ENCODE data around the gene MPC2. TPM values are rescaled to one million over a fixed set of nuclear protein-coding genes. Genes with fewer than 3 reads are reported as not detected.

The MPC2 gene
- total RNA-seq, 1 experiment from 2014 or later, result 56.2 TPM

- DNase-seq (ENCODE audit: low spot score), result no peak
- no peak overlapping the region for H3K27ac ChIP-seq (ENCODE audit: low read depth, low read length, poor library complexity, severe bottlenecking)
- CTCF ChIA-PET, result no interaction called here
- H3K27me3 ChIP-seq (replicated peaks; ENCODE audit: insufficient read depth, low read depth, low read length, poor library complexity), result no peaks in the 10 kb centered on the region
- H3K9me3 ChIP-seq (ENCODE audit: low read depth, low read length, poor library complexity, severe bottlenecking), result no peaks in the 10 kb centered on the region
- BruUV-seq (replicated peaks), result no TSS peak
- H3K4me3 ChIP-seq (ENCODE audit: low read depth, low read length, poor library complexity, severe bottlenecking), result no peak overlapping the region
- no peaks in the 10 kb centered on the region for H3K4me1 ChIP-seq (ENCODE audit: insufficient read depth, low read length, poor library complexity, severe bottlenecking)
- TF ChIP-seq EZH2 (IDR thresholded peaks at IDR 0.05; ENCODE audit: borderline replicate concordance, low read depth, low read length, poor library complexity, severe bottlenecking) (no peak), CTCF (conservative IDR thresholded peaks at IDR 0.05; ENCODE audit: low read depth, low read length) (no peak)
- intact Hi-C loops (cut with micrococcal nuclease; ENCODE audit: unreplicated experiment), result no loop called here
- no peaks in the 10 kb centered on the region for H3K36me3 ChIP-seq (ENCODE audit: insufficient read depth, low read length, poor library complexity, severe bottlenecking)
- POLR2A ChIA-PET (ENCODE audit: low non-redundant PET), result no interaction called here
Observed at GRCh38 chr1:167964646-167965045, 27.8 kb upstream of the MPC2 start.

GRCh38 chr1:167957710-167958109 lies 20.8 kb upstream of the MPC2 start:
- Histone ChIP-seq H3K4me1 (ENCODE audit: insufficient read depth, low read length, poor library complexity, severe bottlenecking) (no peaks in the 10 kb centered on the region), H3K9me3 (ENCODE audit: low read depth, low read length, poor library complexity, severe bottlenecking) (no peaks in the 10 kb centered on the region), H3K4me3 (ENCODE audit: low read depth, low read length, poor library complexity, severe bottlenecking) (no peak overlapping the region), H3K27ac (ENCODE audit: low read depth, low read length, poor library complexity, severe bottlenecking) (no peak overlapping the region), H3K27me3 (replicated peaks; ENCODE audit: insufficient read depth, low read depth, low read length, poor library complexity) (no peaks in the 10 kb centered on the region), H3K36me3 (ENCODE audit: insufficient read depth, low read length, poor library complexity, severe bottlenecking) (peaks cover 11% of the 10 kb centered on the region)
- ChIA-PET CTCF (no interaction called here), POLR2A (ENCODE audit: low non-redundant PET) (no interaction called here)
- no peak for DNase-seq (ENCODE audit: low spot score)
- BruUV-seq (replicated peaks), result no TSS peak
- intact Hi-C loops (cut with micrococcal nuclease; ENCODE audit: unreplicated experiment), result no loop called here
- TF ChIP-seq EZH2 (IDR thresholded peaks at IDR 0.05; ENCODE audit: borderline replicate concordance, low read depth, low read length, poor library complexity, severe bottlenecking) (no peak), CTCF (conservative IDR thresholded peaks at IDR 0.05; ENCODE audit: low read depth, low read length) (no peak)

GRCh38 chr1:167955915-167956314 lies 19.0 kb upstream of the MPC2 start:
- TF ChIP-seq CTCF (conservative IDR thresholded peaks at IDR 0.05; ENCODE audit: low read depth, low read length), result no peak
- no peak for TF ChIP-seq EZH2 (IDR thresholded peaks at IDR 0.05; ENCODE audit: borderline replicate concordance, low read depth, low read length, poor library complexity, severe bottlenecking)
- POLR2A ChIA-PET (ENCODE audit: low non-redundant PET), result no interaction called here
- H3K4me3 ChIP-seq (ENCODE audit: low read depth, low read length, poor library complexity, severe bottlenecking), result no peak overlapping the region
- peaks cover 11% of the 10 kb centered on the region for H3K36me3 ChIP-seq (ENCODE audit: insufficient read depth, low read length, poor library complexity, severe bottlenecking)
- H3K27me3 ChIP-seq (replicated peaks; ENCODE audit: insufficient read depth, low read depth, low read length, poor library complexity), result no peaks in the 10 kb centered on the region
- no TSS peak for BruUV-seq (replicated peaks)
- H3K4me1 ChIP-seq (ENCODE audit: insufficient read depth, low read length, poor library complexity, severe bottlenecking), result no peaks in the 10 kb centered on the region
- CTCF ChIA-PET, result no interaction called here
- intact Hi-C loops (cut with micrococcal nuclease; ENCODE audit: unreplicated experiment), result no loop called here
- no peak for DNase-seq (ENCODE audit: low spot score)
- H3K9me3 ChIP-seq (ENCODE audit: low read depth, low read length, poor library complexity, severe bottlenecking), result no peaks in the 10 kb centered on the region
- H3K27ac ChIP-seq (ENCODE audit: low read depth, low read length, poor library complexity, severe bottlenecking), result no peak overlapping the region
